HG03135 (cell line): Measurements from ENCODE around the gene IRF4.
"Not testable (repeated sequence)": the region's sequence is repeated elsewhere in the genome, so short reads cannot be mapped to it uniquely, and the experiment has no call there.

Experiments
- ATAC-seq: cut with Tn5 transposase; IDR thresholded peaks from one replicate; pipeline ENCODE4 v1.9.1; 2021; ENCODE audit warnings: mild to moderate bottlenecking, moderate library complexity; ENCODE audit not compliant: unreplicated experiment

IRF4 gene

GRCh38 chr6:411402-412145, 20.0 kb downstream of the IRF4 start:
- ATAC-seq: no peak

DNA sequence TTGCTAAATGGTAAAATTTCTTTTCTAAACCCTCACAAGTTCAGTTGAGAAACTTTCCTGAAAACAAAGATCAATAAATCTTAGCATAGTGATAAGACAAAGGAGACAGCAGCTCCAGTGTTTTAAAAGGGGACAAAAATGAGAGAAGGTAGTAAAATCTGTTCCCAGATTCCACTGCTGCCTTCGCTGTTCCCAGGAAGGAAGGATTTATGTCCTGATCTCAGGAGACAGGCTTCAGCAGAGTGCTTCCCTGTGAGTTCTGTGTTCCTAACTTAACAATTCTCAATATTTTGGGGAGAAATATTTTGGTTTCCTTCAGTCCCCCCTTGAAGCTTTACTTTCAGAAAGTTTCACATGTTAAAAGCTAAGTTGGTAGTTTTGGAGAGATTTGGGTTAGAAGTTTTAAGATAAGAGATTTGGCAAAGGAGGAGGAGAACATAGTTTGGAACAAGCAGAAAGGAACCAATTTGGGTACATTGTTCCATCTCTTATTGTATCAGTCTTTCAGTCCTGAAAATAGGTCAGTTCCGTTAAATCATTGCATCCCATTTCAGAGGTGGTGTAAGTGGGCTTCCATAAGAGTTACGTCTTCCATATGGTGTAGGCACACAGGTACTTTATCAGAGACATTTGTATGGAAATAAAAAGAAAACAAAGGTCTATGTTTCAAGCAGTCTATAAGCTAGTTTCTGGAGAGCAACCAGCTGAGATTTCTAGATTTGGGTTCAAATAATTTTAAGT, 20.8 kb downstream of the IRF4 start:
- no peak for ATAC-seq

- no peak for ATAC-seq
Observed at GRCh38 chr6:414447-414846, 22.9 kb downstream of the IRF4 start.

DNA sequence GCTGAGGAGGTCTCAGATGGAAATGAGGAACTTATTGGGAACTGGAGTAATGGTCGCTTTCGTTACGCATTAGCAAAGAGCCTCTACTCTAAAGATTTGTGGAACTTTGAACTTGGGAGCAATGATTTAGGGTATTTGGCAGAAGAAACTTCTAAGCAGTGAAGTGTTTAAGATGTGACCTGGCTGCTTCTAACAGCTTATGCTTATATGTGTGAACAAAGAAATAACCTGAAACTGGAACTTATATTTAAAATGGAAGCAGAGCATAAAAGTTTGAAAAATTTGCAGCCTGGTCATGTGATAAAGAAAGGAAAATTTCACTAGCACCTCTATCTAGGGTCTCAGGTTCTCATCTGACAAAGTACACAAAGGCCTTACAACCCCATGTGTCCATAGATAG, 23.5 kb downstream of the IRF4 start:
- no peak for ATAC-seq

GRCh38 chr6:421211-421610, 29.7 kb downstream of the IRF4 start:
- ATAC-seq: no peak

DNA sequence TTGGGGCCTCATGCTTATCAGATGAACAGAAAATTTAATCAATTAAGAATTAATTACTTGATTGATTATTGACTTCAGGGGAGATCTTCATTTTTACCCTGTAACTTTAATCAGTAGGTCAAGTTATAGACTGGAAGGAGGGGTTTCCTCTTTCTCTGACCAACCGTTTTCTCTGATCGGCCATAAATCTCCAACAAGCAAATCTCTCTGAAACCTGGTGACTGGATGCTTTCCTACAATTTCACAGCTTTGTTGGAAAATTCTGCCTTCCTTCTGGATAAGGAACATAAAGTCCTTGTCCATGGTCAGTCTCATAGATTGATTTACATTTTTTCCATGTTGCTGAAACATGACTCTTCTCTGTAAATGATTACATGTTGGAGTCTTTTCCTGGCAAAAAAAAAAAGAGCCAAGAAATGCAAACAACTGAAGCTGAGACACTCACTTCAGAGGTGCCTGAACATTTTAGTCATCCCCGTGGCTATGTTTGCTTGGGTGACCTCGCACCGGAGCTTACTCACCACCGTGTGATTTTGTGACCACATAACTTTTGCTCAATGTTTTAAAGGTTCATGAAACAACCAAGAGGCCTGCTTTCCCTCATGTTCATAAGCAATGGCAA, 31.0 kb downstream of the IRF4 start:
- peak; percentile 74 for ATAC-seq

- ATAC-seq: no peak
Observed at GRCh38 chr6:423055-423798, 31.7 kb downstream of the IRF4 start.

- ATAC-seq: no peak
Observed at GRCh38 chr6:423799-424345, 32.3 kb downstream of the IRF4 start.

DNA sequence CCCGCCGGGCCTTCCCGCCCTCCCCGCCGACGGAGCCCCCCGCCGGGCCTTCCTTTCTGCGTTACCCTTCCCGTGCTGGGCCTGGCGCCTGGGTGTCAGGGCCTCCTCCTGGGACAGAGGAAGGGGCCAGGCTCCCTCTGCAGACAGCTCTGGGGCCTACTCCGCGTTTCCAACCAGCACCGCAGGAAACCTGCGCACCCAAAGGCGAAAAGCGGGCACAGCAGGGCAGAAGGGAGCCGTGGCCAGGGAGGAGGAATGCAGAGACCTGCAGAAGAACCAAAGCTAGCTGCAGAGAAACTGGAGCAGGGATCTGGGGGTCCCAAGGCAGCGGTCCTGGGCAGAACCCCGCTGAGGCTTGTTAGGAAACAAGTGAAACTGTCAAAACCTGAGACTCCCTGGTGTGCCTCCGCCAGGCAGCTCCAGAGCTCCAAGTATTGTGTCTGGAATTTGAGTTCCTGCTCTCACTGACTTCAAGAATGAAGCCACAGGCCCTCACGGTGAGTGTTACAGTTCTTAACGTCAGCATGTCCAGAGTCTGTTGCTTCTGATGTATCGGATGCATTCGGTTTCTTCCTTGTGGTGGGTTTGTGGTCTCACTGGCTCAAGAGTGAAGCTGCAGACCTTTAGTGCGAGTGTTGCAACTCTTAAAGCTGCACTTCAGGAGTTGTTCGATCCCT, 33.3 kb downstream of the IRF4 start:
- no peak for ATAC-seq

GRCh38 chr6:425418-425788, 33.9 kb downstream of the IRF4 start:
- not testable (repeated sequence) for ATAC-seq

DNA sequence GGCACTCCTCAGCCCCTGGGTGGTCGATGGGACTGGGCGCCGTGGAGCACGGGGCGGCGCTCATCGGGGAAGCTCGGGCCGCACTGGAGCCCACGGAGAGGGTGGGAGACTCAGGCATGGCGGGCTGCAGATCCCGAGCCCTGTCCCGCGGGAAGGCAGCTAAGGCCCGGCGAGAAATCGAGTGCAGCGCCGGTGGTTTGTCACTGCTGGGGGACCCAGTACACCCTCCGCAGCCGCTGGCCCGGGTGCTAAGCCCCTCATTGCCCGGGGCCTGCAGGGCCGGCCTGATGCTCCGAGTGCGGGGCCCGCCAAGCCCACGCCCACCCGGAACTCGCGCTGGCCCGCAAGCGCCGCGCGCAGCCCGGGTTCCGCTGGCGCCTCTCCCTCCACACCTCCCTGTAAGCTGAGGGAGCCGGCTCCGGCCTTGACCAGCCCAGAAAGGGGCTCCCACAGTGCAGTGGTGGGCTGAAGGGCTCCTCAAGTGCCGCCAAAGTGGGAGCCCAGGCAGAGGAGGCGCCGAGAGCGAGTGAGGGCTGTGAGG, 34.7 kb downstream of the IRF4 start:
- ATAC-seq: not testable (repeated sequence)

GRCh38 chr6:428047-428603, 36.6 kb downstream of the IRF4 start:
- ATAC-seq: no peak

DNA sequence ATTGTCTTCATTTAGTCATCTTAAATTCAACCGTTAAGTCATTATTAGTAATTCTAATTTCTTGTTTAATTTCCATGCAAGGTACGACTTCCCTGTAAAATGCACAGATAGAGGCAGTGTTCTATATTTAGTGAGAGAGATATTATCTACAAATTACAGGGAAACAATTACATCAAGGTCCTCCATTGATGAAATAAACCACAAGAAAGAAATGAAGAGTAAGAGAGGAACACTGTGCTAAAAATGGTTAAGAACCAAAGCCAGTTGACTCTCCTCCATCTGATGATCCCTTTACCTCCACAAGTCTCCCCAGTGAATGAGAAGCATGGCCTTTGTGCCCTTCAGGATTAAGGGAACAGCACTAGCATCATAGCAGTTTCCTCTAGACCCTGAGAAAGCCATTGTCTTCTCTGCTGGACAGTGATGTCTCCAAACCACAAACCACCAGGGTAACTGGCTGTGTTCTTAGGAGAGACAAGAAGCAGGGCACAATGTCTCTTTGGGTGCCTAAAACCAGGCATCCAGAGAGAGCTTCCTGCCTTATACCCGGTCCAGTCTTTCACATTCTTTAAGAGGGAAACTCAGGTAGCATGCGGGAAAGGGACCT, 38.1 kb downstream of the IRF4 start:
- ATAC-seq: no peak

- ATAC-seq: no peak
Observed at GRCh38 chr6:431504-431903, 40.0 kb downstream of the IRF4 start.

- no peak for ATAC-seq
Observed at GRCh38 chr6:431986-432385, 40.4 kb downstream of the IRF4 start.

- ATAC-seq: no peak
Observed at GRCh38 chr6:434051-434705, 42.6 kb downstream of the IRF4 start.

GRCh38 chr6:435441-436307, 44.1 kb downstream of the IRF4 start:
- no peak for ATAC-seq
